Measurements from ENCODE around the gene SMAP1.

SMAP1 gene

DNA sequence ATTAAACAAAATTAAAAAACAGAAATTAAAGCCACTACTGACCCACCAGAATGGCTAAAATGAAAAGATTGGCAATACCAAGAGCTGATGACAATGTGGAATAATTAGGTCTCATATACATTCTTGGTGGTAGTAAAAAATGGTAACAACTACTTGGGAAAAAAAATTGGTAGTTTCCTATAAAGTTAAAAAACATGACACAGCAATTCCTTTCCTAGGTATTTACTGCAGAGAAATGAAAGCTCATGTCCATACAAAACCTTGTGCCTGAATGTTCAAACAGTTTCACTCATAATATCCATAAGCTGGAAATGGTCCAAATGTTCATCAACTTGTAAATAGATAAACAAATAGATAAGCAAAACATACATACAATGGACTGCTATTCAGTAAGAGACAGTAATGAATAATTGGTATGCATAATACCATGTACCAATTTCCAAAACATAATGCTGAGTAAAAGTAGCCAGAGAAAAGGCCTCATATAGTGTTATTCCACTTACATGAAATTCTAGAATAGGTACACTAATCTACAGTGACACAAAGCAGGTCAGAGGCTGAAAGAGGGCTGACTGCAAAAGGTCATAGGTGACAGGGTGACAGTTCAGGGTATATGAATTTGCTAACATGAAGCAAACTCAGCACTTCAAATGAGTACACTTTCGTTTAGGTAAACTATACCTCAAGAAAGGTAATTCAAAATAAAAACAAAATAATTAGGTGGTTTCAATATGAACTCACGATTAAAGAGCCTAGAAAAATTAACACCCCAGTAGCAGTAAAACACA, 236.2 kb downstream of the SMAP1 start:
- DNase-seq: no peak

DNA sequence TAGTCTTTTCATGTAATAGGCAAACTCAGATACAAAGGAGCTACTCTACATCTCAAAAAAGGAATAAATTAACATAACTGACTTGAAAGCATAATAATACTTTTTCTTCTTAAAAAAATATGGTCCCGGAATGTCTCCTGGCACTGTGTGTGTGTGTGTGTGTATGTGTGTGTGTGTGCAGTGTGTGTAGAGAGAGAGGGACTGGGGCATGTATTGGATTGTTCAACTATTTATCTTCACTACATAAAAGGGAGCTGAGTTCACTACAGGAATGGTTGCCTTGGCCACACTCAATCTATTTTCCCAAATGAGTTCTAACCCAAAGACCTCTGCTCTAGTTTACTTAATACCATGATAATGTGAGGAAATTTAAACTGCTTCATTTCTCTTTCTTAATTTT, 238.1 kb downstream of the SMAP1 start:
- no peak for DNase-seq
